K562 (cell line): ENCODE data around the gene TRABD2B. TPM values are rescaled to one million over a fixed set of nuclear protein-coding genes. Genes with fewer than 3 reads are reported as not detected.

ENCODE experiments used
- ATAC-seq: fragments of 200-7000 bp; cut with Tn5 transposase; 3 replicates; pipeline ENCODE4 v1.9.1; 2020; ENCODE audit warnings: moderate library complexity
- BruUV-seq: library from RNA; stranded (reverse); fragments of 400-500 nt; replicated peaks from 2 replicates; lab custom pipeline; 2021; lab: Mats Ljungman, UMichigan
- CTCF ChIA-PET: fragments of 300-600 bp; formaldehyde crosslinking; extraction: SDS; loops from one replicate; lab custom pipeline; 2021; ENCODE audit warnings: low intra/inter-chr PET ratio; lab: Yijun Ruan, JAX
- POLR2A ChIA-PET: fragments of 300-600, 350-650 bp; sonication (Branson Sonifier 250); formaldehyde crosslinking; extraction: SDS; loops from one replicate; lab custom pipeline; 2021; ENCODE audit warnings: antibody characterized with exemption, inconsistent platforms; lab: Yijun Ruan, JAX
- DNase-seq, 4 experiments: peaks; one replicate each; pipeline versions ENCODE4 v3.0.0 to v3.0.0-alpha.2; 2011 to 2018; ENCODE audit warnings: low spot score in 3 of 4, mixed read lengths in 3 of 4; ENCODE audit errors: extremely low read depth in 1 of 4
- FAIRE-seq: peaks from 2 replicates; lab custom pipeline; 2011; peaks lifted over from hg19 to GRCh38; lab: Jason Lieb, UNC
- H2AFZ ChIP-seq: 2 replicates; pipeline ENCODE4 v1.6.0; 2011; ENCODE audit warnings: low read depth, low read length, control low read depth, inconsistent platforms
- H3K27ac ChIP-seq: fragments of 200-600 bp; 3 replicates; pipeline ENCODE4 v1.8.0; 2011; ENCODE audit warnings: low read depth, mild to moderate bottlenecking, control low read depth, inconsistent platforms, low read length, moderate library complexity, mixed read lengths; ENCODE audit errors: extremely low read depth
- H3K27me3 ChIP-seq, 2 experiments: fragments of 300-600 bp in 1 of 2; 2 replicates in 1 of 2; 3 replicates in 1 of 2; pipeline versions ENCODE4 v1.6.0 to v1.8.0; 2011; ENCODE audit warnings: inconsistent platforms in 2 of 2, low read length in 2 of 2, mild to moderate bottlenecking in 1 of 2, mixed read lengths in 1 of 2, moderate library complexity in 1 of 2; ENCODE audit not compliant: control insufficient read depth in 2 of 2, insufficient read depth in 2 of 2
- H3K36me3 ChIP-seq: fragments of 300-600 bp; 3 replicates; pipeline ENCODE4 v1.8.0; 2011; ENCODE audit warnings: mild to moderate bottlenecking, low read length, inconsistent platforms; ENCODE audit not compliant: control insufficient read depth, insufficient read depth
- H3K4me1 ChIP-seq, 2 experiments: fragments of 200-600 bp in 1 of 2; replicated peaks in 1 of 2; 2 replicates in 1 of 2; 3 replicates in 1 of 2; pipeline versions ENCODE4 v1.5.1 to v1.8.0; 2011; ENCODE audit warnings: inconsistent platforms in 2 of 2, low read length in 2 of 2, mild to moderate bottlenecking in 1 of 2, mixed read lengths in 1 of 2, moderate library complexity in 1 of 2; ENCODE audit not compliant: control insufficient read depth in 2 of 2, insufficient read depth in 2 of 2
- H3K4me2 ChIP-seq: 2 replicates; pipeline ENCODE4 v1.6.1; 2011; ENCODE audit warnings: low read length, control low read depth, inconsistent platforms, mixed read lengths; ENCODE audit not compliant: insufficient read depth
- H3K4me3 ChIP-seq: fragments of 200-600 bp; sonication (generic), shearing (Covaris generic); 2 replicates; pipeline ENCODE4 v1.5.1; 2016; ENCODE audit warnings: control low read depth, inconsistent platforms
- H3K79me2 ChIP-seq: fragments of 200-600 bp; 3 replicates; pipeline ENCODE4 v1.8.0; 2011; ENCODE audit warnings: low read length, inconsistent platforms; ENCODE audit not compliant: control insufficient read depth, insufficient read depth
- H3K9ac ChIP-seq, 2 experiments: 2 replicates each; pipeline versions ENCODE4 v1.6.0 to v1.6.1; 2011; ENCODE audit warnings: low read depth in 2 of 2, low read length in 2 of 2, control low read depth in 1 of 2, inconsistent platforms in 1 of 2, mild to moderate bottlenecking in 1 of 2, mixed read lengths in 1 of 2; ENCODE audit not compliant: insufficient read depth in 1 of 2
- H3K9me1 ChIP-seq: one replicate; pipeline ENCODE4 v1.6.0; 2011; ENCODE audit warnings: inconsistent platforms, mild to moderate bottlenecking, low read length, moderate library complexity; ENCODE audit not compliant: control insufficient read depth, insufficient read depth
- H3K9me3 ChIP-seq: replicated peaks from 2 replicates; pipeline ENCODE4 v1.5.1; 2011; ENCODE audit warnings: low read depth, low read length, inconsistent platforms; ENCODE audit not compliant: control insufficient read depth, insufficient read depth
- H4K20me1 ChIP-seq: replicated peaks from 2 replicates; pipeline ENCODE4 v1.6.1; 2011; ENCODE audit warnings: low read length, inconsistent platforms, mixed read lengths; ENCODE audit not compliant: control insufficient read depth, insufficient read depth
- CBX8 ChIP-seq: fragments of 200-600 bp; sonication (generic); IDR thresholded peaks from 2 replicates; pipeline ENCODE4 v1.6.1; 2012; ENCODE audit warnings: borderline replicate concordance, mixed run types, low read depth, mild to moderate bottlenecking, moderate library complexity, mixed read lengths, low read length, control low read depth, inconsistent platforms; ENCODE audit not compliant: poor library complexity, severe bottlenecking; ENCODE audit errors: extremely low read depth
- MYBL2 ChIP-seq, 2 experiments: fragments of 450-650 bp in 1 of 2; sonication (generic) in 1 of 2; formaldehyde crosslinking in 1 of 2; IDR thresholded peaks; 2 replicates each; pipeline versions ENCODE4 v1.6.1 to v1.8.1; 2017 to 2022; ENCODE audit warnings: borderline replicate concordance in 1 of 2, inconsistent platforms in 1 of 2, low read depth in 1 of 2, mild to moderate bottlenecking in 1 of 2, missing genetic modification reagents in 1 of 2, moderate library complexity in 1 of 2
- YBX1 ChIP-seq: fragments of 450-650 bp; IDR thresholded peaks from 2 replicates; pipeline ENCODE4 v1.7.1; 2016; ENCODE audit warnings: mild to moderate bottlenecking
- ZFP30 ChIP-seq: fragments of 250-450 bp; sonication (Bioruptor Pico); IDR thresholded peaks from 2 replicates; pipeline ENCODE4 v1.8.0; 2022; ENCODE audit warnings: moderate library complexity, mild to moderate bottlenecking, inconsistent platforms, borderline replicate concordance
- ZKSCAN8 ChIP-seq: fragments of 200-800 bp; sonication (Bioruptor generic); IDR thresholded peaks from 2 replicates; pipeline ENCODE4 v1.6.1; 2016; ENCODE audit warnings: missing genetic modification characterization, missing compliant biosample characterization
- WGBS: fragments of 100-300 bp; shearing (Covaris generic); methylation state at CpG from one replicate; pipeline ENCODE4 v1.1.6; 2016; ENCODE audit warnings: low coverage, mixed read lengths; ENCODE audit not compliant: insufficient coverage; ENCODE audit errors: missing lambda C conversion rate; 5-methylcytosine and 5-hydroxymethylcytosine counted together
- in situ Hi-C: fragments of 300-500 bp; cut with MboI; formaldehyde crosslinking; loops from 4 replicates; pipeline ENCODE4 v1.15.0; 2018; ENCODE audit warnings: inconsistent platforms, mixed read lengths
- intact Hi-C: fragments of 100-400 bp; cut with micrococcal nuclease; formaldehyde crosslinking; loops from 2 replicates; pipeline ENCODE4 v1.14.2; 2022
- polyA plus RNA-seq, 8 experiments: library from polyadenylated mRNA; depleted of rRNA in 4 of 8; stranded (reverse) in 5 of 8; unstranded in 3 of 8; fragments of >200 nt; fragmentation: Nextera tagmentation in 2 of 8; fragmentation: Illumina TruSeq in 1 of 8; extraction: Ambion mirVana in 2 of 8; extraction: Trizol in 1 of 8; gene quantifications; 2 replicates each; pipeline versions ENCODE4 v1.2.1 to v1.2.3, GENCODE V29; 2011 to 2014; ENCODE audit warnings: inconsistent platforms in 1 of 8, missing spikeins in 1 of 8
- total RNA-seq, 7 experiments: library from RNA; depleted of rRNA in 6 of 7; stranded (reverse); fragments of >200 nt in 6 of 7; fragmentation: Illumina TruSeq in 2 of 7; extraction: Trizol in 2 of 7; gene quantifications; 2 replicates each; pipeline versions ENCODE4 v1.2.1 to v1.2.3, GENCODE V29; 2011 to 2021; ENCODE audit warnings: low replicate concordance in 1 of 7
- TF ChIP-seq, protein P1 (sequence below): fragments of 250-450 bp; sonication (Bioruptor Pico); IDR thresholded peaks from 2 replicates; pipeline ENCODE4 v1.8.0; 2022; ENCODE audit warnings: inconsistent platforms, mild to moderate bottlenecking, moderate library complexity, borderline replicate concordance
- TF ChIP-seq, protein P2 (sequence below): fragments of 250-450 bp; sonication (Bioruptor Pico); IDR thresholded peaks from 2 replicates; pipeline ENCODE4 v1.5.1; 2021; ENCODE audit warnings: mild to moderate bottlenecking
- TF ChIP-seq, protein P3 (sequence below): fragments of 450-650 bp; formaldehyde crosslinking; IDR thresholded peaks from 2 replicates; pipeline ENCODE4 v1.4.0; 2020; ENCODE audit warnings: mild to moderate bottlenecking, moderate library complexity
- TF ChIP-seq, protein P4 (sequence below): fragments of 450-650 bp; formaldehyde crosslinking; IDR thresholded peaks from 2 replicates; pipeline ENCODE4 v1.4.0; 2020; ENCODE audit warnings: mild to moderate bottlenecking, mixed read lengths
- TF ChIP-seq, protein P5 (sequence below): fragments of 450-650 bp; IDR thresholded peaks from 2 replicates; pipeline ENCODE4 v1.7.1; 2018; ENCODE audit warnings: mild to moderate bottlenecking, low read depth; ENCODE audit not compliant: partially characterized antibody

TRABD2B gene
- total and polyA plus RNA-seq, 9 of the 15 experiments (the other 6 are each of a cell fraction or from before 2014, with no cell fraction given) = not detected

DNA sequence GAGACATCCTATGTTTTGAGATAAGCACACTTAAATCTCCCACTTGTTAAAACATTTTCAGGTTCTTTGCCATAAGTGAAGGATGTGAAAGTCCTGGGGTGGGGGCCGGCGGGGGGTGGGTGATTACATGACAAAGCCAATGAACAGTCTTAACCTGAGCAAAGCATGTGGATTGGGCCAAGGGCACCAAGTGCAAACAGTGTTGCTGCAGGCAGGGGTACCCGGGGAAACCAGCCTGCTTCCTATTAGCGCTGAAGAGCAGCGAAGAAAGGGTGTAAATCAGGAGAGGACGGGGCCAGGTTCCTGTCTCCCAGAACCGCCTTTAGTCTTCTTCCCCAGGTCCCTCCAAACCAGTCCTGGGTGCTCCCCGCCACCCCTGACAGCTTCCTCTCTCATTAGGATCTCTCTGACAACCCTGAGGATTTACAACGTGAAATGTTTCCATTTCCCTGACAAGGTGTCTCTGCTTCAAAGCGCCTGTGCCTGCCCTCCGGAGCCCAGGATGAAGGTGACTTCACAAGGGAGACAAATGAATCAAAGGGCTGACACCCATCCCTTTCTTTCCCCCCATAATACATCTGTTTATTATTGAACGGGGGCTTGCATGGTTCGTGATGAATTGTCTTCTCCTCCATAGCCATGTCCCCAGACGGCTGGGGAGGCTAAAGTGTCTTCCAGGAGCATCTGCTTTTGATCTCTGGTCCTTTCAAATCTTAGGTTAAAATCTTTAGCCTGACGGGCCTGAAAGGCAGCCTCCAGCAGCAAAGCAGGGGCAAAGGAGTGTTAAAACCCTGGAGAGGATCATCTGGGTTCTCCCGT, 109.5 kb downstream of the TRABD2B start:
- in situ Hi-C loops = no loop called here
- Histone ChIP-seq H3K27me3 (peaks cover 0 to 16% of the 10 kb centered on the region in 2 experiments; a peak in 1 of 5 replicates), H3K4me2 (no peak overlapping the region), H3K9me1 (no peaks in the 10 kb centered on the region), H3K9ac (no peak overlapping the region), H3K79me2 (no peaks in the 10 kb centered on the region), H3K27ac (no peak overlapping the region), H2AFZ (no peak overlapping the region), H3K9me3 (no peaks in the 10 kb centered on the region), H3K36me3 (no peaks in the 10 kb centered on the region), H4K20me1 (peaks cover 4% of the 10 kb centered on the region; the same call in 1 of the 2 replicates), H3K4me1 (no peaks in the 10 kb centered on the region), H3K4me3 (no peak overlapping the region)
- under 1% methylated on average over 16 of the region's 16 CpGs for WGBS
- FAIRE-seq = no peak
- intact Hi-C loops = no loop called here
- ChIA-PET POLR2A (no interaction called here), CTCF (no interaction called here)
- BruUV-seq = no TSS peak
- no peak for DNase-seq
- no peak for ATAC-seq
- TF ChIP-seq, protein P1, sequence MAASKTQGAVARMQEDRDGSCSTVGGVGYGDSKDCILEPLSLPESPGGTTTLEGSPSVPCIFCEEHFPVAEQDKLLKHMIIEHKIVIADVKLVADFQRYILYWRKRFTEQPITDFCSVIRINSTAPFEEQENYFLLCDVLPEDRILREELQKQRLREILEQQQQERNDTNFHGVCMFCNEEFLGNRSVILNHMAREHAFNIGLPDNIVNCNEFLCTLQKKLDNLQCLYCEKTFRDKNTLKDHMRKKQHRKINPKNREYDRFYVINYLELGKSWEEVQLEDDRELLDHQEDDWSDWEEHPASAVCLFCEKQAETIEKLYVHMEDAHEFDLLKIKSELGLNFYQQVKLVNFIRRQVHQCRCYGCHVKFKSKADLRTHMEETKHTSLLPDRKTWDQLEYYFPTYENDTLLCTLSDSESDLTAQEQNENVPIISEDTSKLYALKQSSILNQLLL (CRISPR knock-in tag) = no peak
- TF ChIP-seq, protein P2, sequence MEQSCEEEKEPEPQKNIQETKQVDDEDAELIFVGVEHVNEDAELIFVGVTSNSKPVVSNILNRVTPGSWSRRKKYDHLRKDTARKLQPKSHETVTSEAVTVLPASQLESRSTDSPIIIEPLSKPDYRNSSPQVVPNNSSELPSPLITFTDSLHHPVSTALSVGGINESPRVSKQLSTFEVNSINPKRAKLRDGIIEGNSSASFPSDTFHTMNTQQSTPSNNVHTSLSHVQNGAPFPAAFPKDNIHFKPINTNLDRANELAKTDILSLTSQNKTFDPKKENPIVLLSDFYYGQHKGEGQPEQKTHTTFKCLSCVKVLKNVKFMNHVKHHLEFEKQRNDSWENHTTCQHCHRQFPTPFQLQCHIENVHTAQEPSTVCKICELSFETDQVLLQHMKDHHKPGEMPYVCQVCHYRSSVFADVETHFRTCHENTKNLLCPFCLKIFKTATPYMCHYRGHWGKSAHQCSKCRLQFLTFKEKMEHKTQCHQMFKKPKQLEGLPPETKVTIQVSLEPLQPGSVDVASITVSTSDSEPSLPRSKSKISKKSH = no peak
- TF ChIP-seq, protein P3, sequence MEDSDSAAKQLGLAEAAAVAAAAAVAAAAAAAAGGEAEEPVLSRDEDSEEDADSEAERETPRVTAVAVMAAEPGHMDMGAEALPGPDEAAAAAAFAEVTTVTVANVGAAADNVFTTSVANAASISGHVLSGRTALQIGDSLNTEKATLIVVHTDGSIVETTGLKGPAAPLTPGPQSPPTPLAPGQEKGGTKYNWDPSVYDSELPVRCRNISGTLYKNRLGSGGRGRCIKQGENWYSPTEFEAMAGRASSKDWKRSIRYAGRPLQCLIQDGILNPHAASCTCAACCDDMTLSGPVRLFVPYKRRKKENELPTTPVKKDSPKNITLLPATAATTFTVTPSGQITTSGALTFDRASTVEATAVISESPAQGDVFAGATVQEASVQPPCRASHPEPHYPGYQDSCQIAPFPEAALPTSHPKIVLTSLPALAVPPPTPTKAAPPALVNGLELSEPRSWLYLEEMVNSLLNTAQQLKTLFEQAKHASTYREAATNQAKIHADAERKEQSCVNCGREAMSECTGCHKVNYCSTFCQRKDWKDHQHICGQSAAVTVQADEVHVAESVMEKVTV = no peak
- TF ChIP-seq YBX1 (no peak), ZKSCAN8 (no peak), CBX8 (no peak), MYBL2 (IDR thresholded peaks at IDR 0.05; ENCODE audit: low read depth) (no peak), MYBL2 (CRISPR knock-in tag; IDR thresholded peaks at IDR 0.05; ENCODE audit: borderline replicate concordance) (no peak), ZFP30 (no peak)
- TF ChIP-seq, protein P4, sequence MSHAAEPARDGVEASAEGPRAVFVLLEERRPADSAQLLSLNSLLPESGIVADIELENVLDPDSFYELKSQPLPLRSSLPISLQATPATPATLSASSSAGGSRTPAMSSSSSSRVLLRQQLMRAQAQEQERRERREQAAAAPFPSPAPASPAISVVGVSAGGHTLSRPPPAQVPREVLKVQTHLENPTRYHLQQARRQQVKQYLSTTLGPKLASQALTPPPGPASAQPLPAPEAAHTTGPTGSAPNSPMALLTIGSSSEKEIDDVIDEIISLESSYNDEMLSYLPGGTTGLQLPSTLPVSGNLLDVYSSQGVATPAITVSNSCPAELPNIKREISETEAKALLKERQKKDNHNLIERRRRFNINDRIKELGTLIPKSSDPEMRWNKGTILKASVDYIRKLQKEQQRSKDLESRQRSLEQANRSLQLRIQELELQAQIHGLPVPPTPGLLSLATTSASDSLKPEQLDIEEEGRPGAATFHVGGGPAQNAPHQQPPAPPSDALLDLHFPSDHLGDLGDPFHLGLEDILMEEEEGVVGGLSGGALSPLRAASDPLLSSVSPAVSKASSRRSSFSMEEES (CRISPR knock-in tag) = no peak
- TF ChIP-seq, protein P5, sequence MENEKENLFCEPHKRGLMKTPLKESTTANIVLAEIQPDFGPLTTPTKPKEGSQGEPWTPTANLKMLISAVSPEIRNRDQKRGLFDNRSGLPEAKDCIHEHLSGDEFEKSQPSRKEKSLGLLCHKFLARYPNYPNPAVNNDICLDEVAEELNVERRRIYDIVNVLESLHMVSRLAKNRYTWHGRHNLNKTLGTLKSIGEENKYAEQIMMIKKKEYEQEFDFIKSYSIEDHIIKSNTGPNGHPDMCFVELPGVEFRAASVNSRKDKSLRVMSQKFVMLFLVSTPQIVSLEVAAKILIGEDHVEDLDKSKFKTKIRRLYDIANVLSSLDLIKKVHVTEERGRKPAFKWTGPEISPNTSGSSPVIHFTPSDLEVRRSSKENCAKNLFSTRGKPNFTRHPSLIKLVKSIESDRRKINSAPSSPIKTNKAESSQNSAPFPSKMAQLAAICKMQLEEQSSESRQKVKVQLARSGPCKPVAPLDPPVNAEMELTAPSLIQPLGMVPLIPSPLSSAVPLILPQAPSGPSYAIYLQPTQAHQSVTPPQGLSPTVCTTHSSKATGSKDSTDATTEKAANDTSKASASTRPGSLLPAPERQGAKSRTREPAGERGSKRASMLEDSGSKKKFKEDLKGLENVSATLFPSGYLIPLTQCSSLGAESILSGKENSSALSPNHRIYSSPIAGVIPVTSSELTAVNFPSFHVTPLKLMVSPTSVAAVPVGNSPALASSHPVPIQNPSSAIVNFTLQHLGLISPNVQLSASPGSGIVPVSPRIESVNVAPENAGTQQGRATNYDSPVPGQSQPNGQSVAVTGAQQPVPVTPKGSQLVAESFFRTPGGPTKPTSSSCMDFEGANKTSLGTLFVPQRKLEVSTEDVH = no peak
